Measurements from ENCODE around the gene CACUL1. TPM values are rescaled to one million over a fixed set of nuclear protein-coding genes. Genes with fewer than 3 reads are reported as not detected.

The CACUL1 gene
- total RNA-seq, 1 experiment from 2014 or later = 38.5 TPM

- no peaks in the 10 kb centered on the region for H3K23me2 ChIP-seq (ENCODE audit: insufficient read length, low read depth, low read length, poor library complexity, severe bottlenecking)
- H3K4me3 Mint-ChIP-seq = no peak overlapping the region
- H3K27me3 Mint-ChIP-seq (ENCODE audit: low read depth) = no peaks in the 10 kb centered on the region
- H3K79me1 ChIP-seq (ENCODE audit: insufficient read depth, low read depth, low read length, poor library complexity, severe bottlenecking) = peaks cover 3% of the 10 kb centered on the region
- H4K5ac ChIP-seq (ENCODE audit: insufficient read length, low read depth, low read length) = no peak overlapping the region
- WGBS (ENCODE audit: extremely low coverage, insufficient read length, low lambda C conversion rate) = 100% methylated on average over 2 of the region's 3 CpGs
- H3K4me1 ChIP-seq (ENCODE audit: insufficient read depth, low read length) = peaks cover 11% of the 10 kb centered on the region; the same call in 1 of the 2 replicates
- no peak overlapping the region for H2AK5ac ChIP-seq (ENCODE audit: insufficient read length, low read length)
- TF ChIP-seq, protein P1, sequence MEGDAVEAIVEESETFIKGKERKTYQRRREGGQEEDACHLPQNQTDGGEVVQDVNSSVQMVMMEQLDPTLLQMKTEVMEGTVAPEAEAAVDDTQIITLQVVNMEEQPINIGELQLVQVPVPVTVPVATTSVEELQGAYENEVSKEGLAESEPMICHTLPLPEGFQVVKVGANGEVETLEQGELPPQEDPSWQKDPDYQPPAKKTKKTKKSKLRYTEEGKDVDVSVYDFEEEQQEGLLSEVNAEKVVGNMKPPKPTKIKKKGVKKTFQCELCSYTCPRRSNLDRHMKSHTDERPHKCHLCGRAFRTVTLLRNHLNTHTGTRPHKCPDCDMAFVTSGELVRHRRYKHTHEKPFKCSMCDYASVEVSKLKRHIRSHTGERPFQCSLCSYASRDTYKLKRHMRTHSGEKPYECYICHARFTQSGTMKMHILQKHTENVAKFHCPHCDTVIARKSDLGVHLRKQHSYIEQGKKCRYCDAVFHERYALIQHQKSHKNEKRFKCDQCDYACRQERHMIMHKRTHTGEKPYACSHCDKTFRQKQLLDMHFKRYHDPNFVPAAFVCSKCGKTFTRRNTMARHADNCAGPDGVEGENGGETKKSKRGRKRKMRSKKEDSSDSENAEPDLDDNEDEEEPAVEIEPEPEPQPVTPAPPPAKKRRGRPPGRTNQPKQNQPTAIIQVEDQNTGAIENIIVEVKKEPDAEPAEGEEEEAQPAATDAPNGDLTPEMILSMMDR (conservative IDR thresholded peaks at IDR 0.05) = no peak
- no peak overlapping the region for H3K9ac ChIP-seq (ENCODE audit: extremely low read depth, insufficient read length, low read length)
- H2BK120ac ChIP-seq (ENCODE audit: low read depth, low read length, poor library complexity, severe bottlenecking) = no peak overlapping the region
- no peak for DNase-seq
- no peak overlapping the region for H2BK20ac ChIP-seq (ENCODE audit: low read depth, low read length, poor library complexity, severe bottlenecking)
- H3K56ac ChIP-seq (ENCODE audit: insufficient read length, low read depth, low read length) = no peak overlapping the region
- H3K27me3 ChIP-seq (ENCODE audit: insufficient read depth, low read length) = no peaks in the 10 kb centered on the region
- no peak overlapping the region for H3T11ph ChIP-seq (ENCODE audit: low read length)
- H2AFZ ChIP-seq (ENCODE audit: low read length) = no peak overlapping the region
- H3K36me3 Mint-ChIP-seq (ENCODE audit: insufficient read depth in 1 of 3, low read depth in 3 of 3) = peaks cover 0 to 12% (median 8%) of the 10 kb centered on the region in 3 experiments
- H4K20me1 ChIP-seq (ENCODE audit: control insufficient read depth, insufficient read depth, insufficient read length) = no peaks in the 10 kb centered on the region
- no peak overlapping the region for H3K14ac ChIP-seq (ENCODE audit: insufficient read depth, low read length)
- H3K4me2 ChIP-seq (ENCODE audit: insufficient read depth, insufficient read length, low read length) = no peak overlapping the region
- H3K23ac ChIP-seq (ENCODE audit: insufficient read length, low read depth, low read length) = no peak overlapping the region
- no peak overlapping the region for H3K4ac ChIP-seq (ENCODE audit: low read depth, low read length)
- no peak overlapping the region for H4K91ac ChIP-seq (ENCODE audit: insufficient read length, low read depth, low read length)
- H3K18ac ChIP-seq (ENCODE audit: insufficient read length, low read depth, low read length) = no peak overlapping the region
- no peak overlapping the region for H2BK5ac ChIP-seq (ENCODE audit: insufficient read length, low read length)
- no peak overlapping the region for H4K8ac ChIP-seq (replicated peaks; ENCODE audit: insufficient read length, low read depth, low read length)
- H3K79me2 ChIP-seq (ENCODE audit: insufficient read depth, low read length) = peaks cover 21% of the 10 kb centered on the region; the same call in 1 of the 2 replicates
- peaks cover 25 to 30% of the 10 kb centered on the region in 2 experiments for H3K4me1 Mint-ChIP-seq
- H2BK15ac ChIP-seq (ENCODE audit: low read depth, low read length) = no peak overlapping the region
- H3K27ac ChIP-seq (ENCODE audit: insufficient read length, low read depth, low read length) = no peak overlapping the region
- H3K9me3 ChIP-seq (ENCODE audit: control insufficient read depth, low read depth, low read length) = no peaks in the 10 kb centered on the region
- H2BK12ac ChIP-seq (ENCODE audit: insufficient read length, low read depth, low read length) = no peak overlapping the region
- no peak overlapping the region for H3K27ac Mint-ChIP-seq
- H3K9me3 Mint-ChIP-seq = no peaks in the 10 kb centered on the region
Observed at GRCh38 chr10:118729200-118729599, 25.6 kb downstream of the CACUL1 start.

Measured in H9 (cell line).